K562 (cell line): ENCODE results near the gene RNASEH1. TPM values are rescaled to one million over a fixed set of nuclear protein-coding genes. Genes with fewer than 3 reads are reported as not detected.

Experiments
- ATAC-seq: fragments of 200-7000 bp; cut with Tn5 transposase; 3 replicates; pipeline ENCODE4 v1.9.1; 2020; ENCODE audit warnings: moderate library complexity
- BruUV-seq: library from RNA; stranded (reverse); fragments of 400-500 nt; replicated peaks from 2 replicates; lab custom pipeline; 2021; lab: Mats Ljungman, UMichigan
- CTCF ChIA-PET: fragments of 300-600 bp; formaldehyde crosslinking; extraction: SDS; loops from one replicate; lab custom pipeline; 2021; ENCODE audit warnings: low intra/inter-chr PET ratio; lab: Yijun Ruan, JAX
- POLR2A ChIA-PET: fragments of 300-600, 350-650 bp; sonication (Branson Sonifier 250); formaldehyde crosslinking; extraction: SDS; loops from one replicate; lab custom pipeline; 2021; ENCODE audit warnings: antibody characterized with exemption, inconsistent platforms; lab: Yijun Ruan, JAX
- DNase-seq, 4 experiments: peaks; one replicate each; pipeline versions ENCODE4 v3.0.0 to v3.0.0-alpha.2; 2011 to 2018; ENCODE audit warnings: low spot score in 3 of 4, mixed read lengths in 3 of 4; ENCODE audit errors: extremely low read depth in 1 of 4
- FAIRE-seq: peaks from 2 replicates; lab custom pipeline; 2011; peaks lifted over from hg19 to GRCh38; lab: Jason Lieb, UNC
- H2AFZ ChIP-seq: 2 replicates; pipeline ENCODE4 v1.6.0; 2011; ENCODE audit warnings: low read depth, low read length, control low read depth, inconsistent platforms
- H3K27ac ChIP-seq: fragments of 200-600 bp; 3 replicates; pipeline ENCODE4 v1.8.0; 2011; ENCODE audit warnings: low read depth, mild to moderate bottlenecking, control low read depth, inconsistent platforms, low read length, moderate library complexity, mixed read lengths; ENCODE audit errors: extremely low read depth
- H3K27me3 ChIP-seq, 2 experiments: fragments of 300-600 bp in 1 of 2; 2 replicates in 1 of 2; 3 replicates in 1 of 2; pipeline versions ENCODE4 v1.6.0 to v1.8.0; 2011; ENCODE audit warnings: inconsistent platforms in 2 of 2, low read length in 2 of 2, mild to moderate bottlenecking in 1 of 2, mixed read lengths in 1 of 2, moderate library complexity in 1 of 2; ENCODE audit not compliant: control insufficient read depth in 2 of 2, insufficient read depth in 2 of 2
- H3K36me3 ChIP-seq: fragments of 300-600 bp; 3 replicates; pipeline ENCODE4 v1.8.0; 2011; ENCODE audit warnings: mild to moderate bottlenecking, low read length, inconsistent platforms; ENCODE audit not compliant: control insufficient read depth, insufficient read depth
- H3K4me1 ChIP-seq, 2 experiments: fragments of 200-600 bp in 1 of 2; replicated peaks in 1 of 2; 2 replicates in 1 of 2; 3 replicates in 1 of 2; pipeline versions ENCODE4 v1.5.1 to v1.8.0; 2011; ENCODE audit warnings: inconsistent platforms in 2 of 2, low read length in 2 of 2, mild to moderate bottlenecking in 1 of 2, mixed read lengths in 1 of 2, moderate library complexity in 1 of 2; ENCODE audit not compliant: control insufficient read depth in 2 of 2, insufficient read depth in 2 of 2
- H3K4me2 ChIP-seq: 2 replicates; pipeline ENCODE4 v1.6.1; 2011; ENCODE audit warnings: low read length, control low read depth, inconsistent platforms, mixed read lengths; ENCODE audit not compliant: insufficient read depth
- H3K4me3 ChIP-seq: fragments of 200-600 bp; sonication (generic), shearing (Covaris generic); 2 replicates; pipeline ENCODE4 v1.5.1; 2016; ENCODE audit warnings: control low read depth, inconsistent platforms
- H3K79me2 ChIP-seq: fragments of 200-600 bp; 3 replicates; pipeline ENCODE4 v1.8.0; 2011; ENCODE audit warnings: low read length, inconsistent platforms; ENCODE audit not compliant: control insufficient read depth, insufficient read depth
- H3K9ac ChIP-seq, 2 experiments: 2 replicates each; pipeline versions ENCODE4 v1.6.0 to v1.6.1; 2011; ENCODE audit warnings: low read depth in 2 of 2, low read length in 2 of 2, control low read depth in 1 of 2, inconsistent platforms in 1 of 2, mild to moderate bottlenecking in 1 of 2, mixed read lengths in 1 of 2; ENCODE audit not compliant: insufficient read depth in 1 of 2
- H3K9me1 ChIP-seq: one replicate; pipeline ENCODE4 v1.6.0; 2011; ENCODE audit warnings: inconsistent platforms, mild to moderate bottlenecking, low read length, moderate library complexity; ENCODE audit not compliant: control insufficient read depth, insufficient read depth
- H3K9me3 ChIP-seq: replicated peaks from 2 replicates; pipeline ENCODE4 v1.5.1; 2011; ENCODE audit warnings: low read depth, low read length, inconsistent platforms; ENCODE audit not compliant: control insufficient read depth, insufficient read depth
- H4K20me1 ChIP-seq: replicated peaks from 2 replicates; pipeline ENCODE4 v1.6.1; 2011; ENCODE audit warnings: low read length, inconsistent platforms, mixed read lengths; ENCODE audit not compliant: control insufficient read depth, insufficient read depth
- C11orf30 ChIP-seq: fragments of 450-650 bp; IDR thresholded peaks from 2 replicates; pipeline ENCODE4 v1.6.1; 2016; ENCODE audit warnings: low read depth, mild to moderate bottlenecking
- FOXJ2 ChIP-seq: fragments of 200-800 bp; sonication (Bioruptor generic); IDR thresholded peaks from 2 replicates; pipeline ENCODE4 v1.6.1; 2016; ENCODE audit warnings: missing genetic modification characterization, missing compliant biosample characterization
- KAT2B ChIP-seq: IDR thresholded peaks from one replicate; pipeline ENCODE4 v1.6.1; 2012; ENCODE audit warnings: low read depth, mild to moderate bottlenecking, control low read depth, inconsistent platforms, low read length, moderate library complexity
- SREBF1 ChIP-seq: fragments of 150-350 bp; IDR thresholded peaks from 2 replicates; pipeline ENCODE4 v1.6.1; 2014; ENCODE audit warnings: antibody characterized with exemption, low read depth, low read length, borderline replicate concordance
- ZNF12 ChIP-seq: sonication (generic); formaldehyde crosslinking; IDR thresholded peaks from 2 replicates; pipeline ENCODE4 v1.4.0; 2020; ENCODE audit warnings: mild to moderate bottlenecking, missing genetic modification reagents
- ZNF668 ChIP-seq: fragments of 250-450 bp; sonication (Bioruptor Pico); IDR thresholded peaks from 2 replicates; pipeline ENCODE4 v1.8.0; 2022; ENCODE audit warnings: mild to moderate bottlenecking, inconsistent platforms
- ZNF699 ChIP-seq: fragments of 250-450 bp; sonication (Bioruptor Pico); IDR thresholded peaks from 2 replicates; pipeline ENCODE4 v1.8.0; 2021; ENCODE audit warnings: mild to moderate bottlenecking, moderate library complexity; ENCODE audit not compliant: insufficient replicate concordance
- WGBS: fragments of 100-300 bp; shearing (Covaris generic); methylation state at CpG from one replicate; pipeline ENCODE4 v1.1.6; 2016; ENCODE audit warnings: low coverage, mixed read lengths; ENCODE audit not compliant: insufficient coverage; ENCODE audit errors: missing lambda C conversion rate; 5-methylcytosine and 5-hydroxymethylcytosine counted together
- in situ Hi-C: fragments of 300-500 bp; cut with MboI; formaldehyde crosslinking; loops from 4 replicates; pipeline ENCODE4 v1.15.0; 2018; ENCODE audit warnings: inconsistent platforms, mixed read lengths
- intact Hi-C: fragments of 100-400 bp; cut with micrococcal nuclease; formaldehyde crosslinking; loops from 2 replicates; pipeline ENCODE4 v1.14.2; 2022
- polyA plus RNA-seq, 8 experiments: library from polyadenylated mRNA; depleted of rRNA in 4 of 8; stranded (reverse) in 5 of 8; unstranded in 3 of 8; fragments of >200 nt; fragmentation: Nextera tagmentation in 2 of 8; fragmentation: Illumina TruSeq in 1 of 8; extraction: Ambion mirVana in 2 of 8; extraction: Trizol in 1 of 8; gene quantifications; 2 replicates each; pipeline versions ENCODE4 v1.2.1 to v1.2.3, GENCODE V29; 2011 to 2014; ENCODE audit warnings: inconsistent platforms in 1 of 8, missing spikeins in 1 of 8
- total RNA-seq, 7 experiments: library from RNA; depleted of rRNA in 6 of 7; stranded (reverse); fragments of >200 nt in 6 of 7; fragmentation: Illumina TruSeq in 2 of 7; extraction: Trizol in 2 of 7; gene quantifications; 2 replicates each; pipeline versions ENCODE4 v1.2.1 to v1.2.3, GENCODE V29; 2011 to 2021; ENCODE audit warnings: low replicate concordance in 1 of 7
- TF ChIP-seq, protein P1 (sequence below): fragments of 450-650 bp; IDR thresholded peaks from 2 replicates; pipeline ENCODE4 v1.6.1; 2018; ENCODE audit warnings: mild to moderate bottlenecking, low read depth; ENCODE audit not compliant: partially characterized antibody

The RNASEH1 gene
- total and polyA plus RNA-seq, 9 of the 15 experiments (the other 6 are each of a cell fraction or from before 2014, with no cell fraction given): 25.7 to 47.5 (median 42.8) TPM

DNA sequence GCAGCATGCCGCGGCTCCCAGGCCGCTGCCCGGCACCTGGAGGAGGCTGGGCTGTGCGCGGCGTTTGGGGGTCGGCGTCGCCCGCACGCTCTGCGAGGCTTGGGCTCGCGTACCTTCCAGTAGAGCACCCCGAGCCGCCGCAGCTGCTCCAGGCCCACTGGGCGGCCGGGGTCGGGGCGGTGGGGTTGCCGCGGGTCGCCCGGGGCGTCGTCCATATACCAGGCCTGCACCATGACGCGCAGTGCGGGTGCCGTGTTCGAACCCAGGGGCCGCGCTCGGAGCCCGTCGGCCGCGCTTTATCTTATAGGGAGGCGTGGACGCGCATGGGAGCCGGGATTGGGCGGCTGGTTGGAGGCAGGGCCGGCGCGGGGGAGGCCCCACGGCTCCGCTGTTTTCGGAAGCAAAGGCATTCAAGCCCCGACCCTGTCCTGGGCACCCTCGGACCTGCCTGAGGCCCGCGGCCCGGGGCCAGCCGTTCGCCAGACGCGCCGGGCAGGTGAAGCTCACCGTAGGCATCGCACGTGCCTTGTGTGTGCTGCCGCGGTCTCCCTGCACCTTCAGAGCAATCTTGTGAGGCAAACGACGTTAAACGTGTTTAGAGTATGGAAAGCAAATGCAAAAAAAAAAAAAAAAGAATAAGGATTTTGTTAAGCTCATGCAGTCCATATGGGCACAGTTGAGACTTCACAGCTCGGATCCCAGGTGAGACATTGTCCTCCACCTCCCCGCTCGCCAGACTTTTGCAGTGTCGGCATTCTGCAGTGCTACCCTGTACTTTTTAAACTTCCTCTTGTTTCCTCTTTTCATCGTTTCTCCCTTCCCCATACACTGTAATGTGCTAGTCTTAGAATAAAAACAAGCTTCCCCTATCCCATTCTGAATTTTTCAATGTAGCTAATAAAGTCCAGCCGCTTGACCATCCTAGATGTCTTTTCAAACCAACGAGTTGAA, 38.6 kb downstream of the RNASEH1 start, which contains the start of gene ADI1:
Gene ADI1, minus strand, starts transcription at position 277 of the 951 bp plus-strand sequence. Its CDS starts 44 bp downstream, at position 233.
- Histone ChIP-seq H3K9me3 (0 out of 2 replicates have a peak, but pooled peaks cover 3% of the 10 kb centered on the region), H4K20me1 (no peaks in the 10 kb centered on the region), H3K4me1 (peaks cover 23 to 33% of the 10 kb centered on the region in 2 experiments), H3K4me3 (peak within 1 kb of the TSS; percentile 71), H3K9ac (peak within 1 kb of the TSS; percentile 77 to 93), H3K27ac (peak within 1 kb of the TSS; percentile 87), H3K36me3 (peaks cover 11% of the 10 kb centered on the region; the same call in 1 of the 3 replicates), H3K27me3 (no peaks in the 10 kb centered on the region), H3K9me1 (no peaks in the 10 kb centered on the region), H2AFZ (peak within 1 kb of the TSS; percentile 93), H3K4me2 (peak within 1 kb of the TSS; percentile 93), H3K79me2 (peaks cover 33% of the 10 kb centered on the region)
- intact Hi-C loops: loop anchor here (2.0 kb wide), 2 partner anchors 55 to 81 kb away; partner anchors contain the start of gene RPS7
- POLR2A ChIA-PET: interaction anchor here (0.9 to 1.6 kb wide), 4 partner anchors 9 to 45 kb away, joined by 3 to 8 read pairs (median 4); partner anchors contain the start of gene RNASEH1
- ATAC-seq (peak; percentile 85), DNase-seq (peak; percentile 80 to 90 (median 82)), FAIRE-seq (no peak)
- BruUV-seq: no TSS peak
- in situ Hi-C loops: no loop called here
- 1% methylated on average over 75 of the region's 76 CpGs for WGBS
- CTCF ChIA-PET: interaction anchor here (0.8 kb wide), 1 partner anchor 30 kb away, joined by 3 read pairs; no protein-coding TSS in a partner anchor
- no peak for TF ChIP-seq ZNF699 (CRISPR knock-in tag)
- TF ChIP-seq ZNF668 (CRISPR knock-in tag): no peak
- TF ChIP-seq KAT2B: no peak
- no peak for TF ChIP-seq SREBF1
- no peak for TF ChIP-seq FOXJ2 (tag)
- TF ChIP-seq ZNF12 (CRISPR knock-in tag): peak; percentile 64; the same call in 1 of the 2 replicates
- peak; percentile 58 for TF ChIP-seq C11orf30
- TF ChIP-seq, protein P1, sequence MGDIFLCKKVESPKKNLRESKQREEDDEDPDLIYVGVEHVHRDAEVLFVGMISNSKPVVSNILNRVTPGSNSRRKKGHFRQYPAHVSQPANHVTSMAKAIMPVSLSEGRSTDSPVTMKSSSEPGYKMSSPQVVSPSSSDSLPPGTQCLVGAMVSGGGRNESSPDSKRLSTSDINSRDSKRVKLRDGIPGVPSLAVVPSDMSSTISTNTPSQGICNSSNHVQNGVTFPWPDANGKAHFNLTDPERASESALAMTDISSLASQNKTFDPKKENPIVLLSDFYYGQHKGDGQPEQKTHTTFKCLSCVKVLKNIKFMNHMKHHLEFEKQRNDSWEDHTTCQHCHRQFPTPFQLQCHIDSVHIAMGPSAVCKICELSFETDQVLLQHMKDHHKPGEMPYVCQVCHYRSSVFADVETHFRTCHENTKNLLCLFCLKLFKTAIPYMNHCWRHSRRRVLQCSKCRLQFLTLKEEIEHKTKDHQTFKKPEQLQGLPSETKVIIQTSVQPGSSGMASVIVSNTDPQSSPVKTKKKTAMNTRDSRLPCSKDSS: no peak
